ENCODE measurements around the gene TNIK. TPM values are rescaled to one million over a fixed set of nuclear protein-coding genes. Genes with fewer than 3 reads are reported as not detected.
A peak's percentile ranks its signal among the peaks of the same experiment; 100 is the strongest.

Gene TNIK
- total and polyA plus RNA-seq, 2 of the 13 experiments (the other 11 are each of a cell fraction or from before 2014, with no cell fraction given): 0.15 to 0.22 TPM

DNA sequence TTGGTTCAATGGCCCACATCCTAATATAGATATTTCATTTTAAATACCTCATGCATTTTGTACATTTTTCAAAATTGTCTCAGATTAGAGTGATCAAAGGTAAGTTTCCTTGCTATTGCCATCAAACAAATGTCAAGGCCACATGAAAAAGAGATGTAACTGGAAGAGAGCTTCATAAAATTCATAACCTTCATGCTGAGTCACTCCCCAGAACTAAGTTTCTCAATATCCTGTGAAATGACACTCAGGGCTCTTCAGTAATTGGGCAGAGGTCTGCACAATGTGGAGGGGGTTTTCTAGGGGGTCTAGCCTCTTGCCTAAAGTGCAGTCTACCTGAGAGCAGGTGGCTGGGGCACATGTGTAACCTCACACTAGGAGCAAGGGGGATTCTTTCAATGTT is 281.5 kb downstream of the TNIK start:
- H3K27ac ChIP-seq (ENCODE audit: extremely low read length, insufficient read depth, low read length): no peak overlapping the region
- ChIA-PET POLR2A (interaction anchor here (0.7 kb wide), 1 partner anchor 175 kb away, joined by 3 read pairs; no protein-coding TSS in a partner anchor), CTCF (ENCODE audit: low intra/inter-chr PET ratio, low total read pairs) (no interaction called here)
- DNase-seq (ENCODE audit: low spot score): no peak
- FAIRE-seq: no peak
- H3K4me1 ChIP-seq (ENCODE audit: insufficient read depth, low read length): peaks cover 20% of the 10 kb centered on the region
- no peaks in the 10 kb centered on the region for H3K36me3 ChIP-seq (replicated peaks in 1 of 2; ENCODE audit: control insufficient read depth in 1 of 2, insufficient read depth in 2 of 2, low read length in 2 of 2)
- H3K4me2 ChIP-seq (ENCODE audit: low read depth, low read length): no peak overlapping the region
- no peaks in the 10 kb centered on the region for H3K79me2 ChIP-seq (ENCODE audit: insufficient read depth, low read length)
- no peak overlapping the region for H3K9ac ChIP-seq (ENCODE audit: insufficient read depth, low read depth, low read length)
- H4K20me1 ChIP-seq (ENCODE audit: insufficient read depth, low read length): no peaks in the 10 kb centered on the region
- in situ Hi-C loops (cut with HindIII; ENCODE audit: extremely low pct_ligation_motif_present, low pct_unique_long_range_greater_than_20kb) (no loop called here), intact Hi-C loops (cut with micrococcal nuclease; ENCODE audit: unreplicated experiment) (no loop called here)
- H3K27me3 ChIP-seq (ENCODE audit: control insufficient read depth in 1 of 2, insufficient read depth in 2 of 2, low read length in 2 of 2): no peaks in the 10 kb centered on the region
- H2AFZ ChIP-seq (ENCODE audit: low read length): no peak overlapping the region
- TF ChIP-seq NFE2L2 (IDR thresholded peaks at IDR 0.05; ENCODE audit: low read length): peak; percentile 59
- no peak for TF ChIP-seq AGO1 (IDR thresholded peaks at IDR 0.05; ENCODE audit: low read depth, low read length, poor library complexity, severe bottlenecking)
- no TSS peak for BruUV-seq (replicated peaks)
- no peak for ATAC-seq
- H3K4me3 ChIP-seq (replicated peaks in 1 of 3; ENCODE audit: insufficient read depth in 1 of 3, low read depth in 2 of 3, low read length in 3 of 3): no peak overlapping the region
- H3K9me3 ChIP-seq (ENCODE audit: low read length): no peaks in the 10 kb centered on the region

DNA sequence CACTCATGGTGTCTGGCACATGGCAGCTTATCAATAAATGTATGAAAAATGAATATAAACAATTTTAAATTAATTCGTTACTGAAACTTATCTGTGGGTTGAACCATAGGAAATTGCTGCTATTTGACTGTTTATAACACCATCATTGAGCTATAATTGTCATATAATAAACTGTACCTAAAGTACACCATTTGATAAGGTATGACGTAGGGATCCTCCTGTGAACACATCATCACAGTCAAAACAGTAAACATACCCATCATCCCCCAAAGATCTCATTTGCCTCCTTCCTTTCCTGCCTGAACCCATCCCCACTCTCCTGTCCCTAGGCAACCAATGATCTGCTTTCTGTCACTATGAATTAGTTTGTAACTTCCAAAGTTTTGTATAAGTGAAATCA is 282.7 kb downstream of the TNIK start:
- ATAC-seq (no peak), DNase-seq (ENCODE audit: low spot score) (no peak), FAIRE-seq (no peak)
- CTCF ChIA-PET (ENCODE audit: low intra/inter-chr PET ratio, low total read pairs): no interaction called here
- in situ Hi-C loops (cut with HindIII; ENCODE audit: extremely low pct_ligation_motif_present, low pct_unique_long_range_greater_than_20kb) (no loop called here), intact Hi-C loops (cut with micrococcal nuclease; ENCODE audit: unreplicated experiment) (no loop called here)
- no peaks in the 10 kb centered on the region for H3K27me3 ChIP-seq (ENCODE audit: control insufficient read depth in 1 of 2, insufficient read depth in 2 of 2, low read length in 2 of 2)
- no TSS peak for BruUV-seq (replicated peaks)
- no peak for TF ChIP-seq KDM5B (CRISPR knock-in tag; IDR thresholded peaks at IDR 0.05; ENCODE audit: borderline replicate concordance)
- no peak for TF ChIP-seq ZNF446 (CRISPR knock-in tag; IDR thresholded peaks at IDR 0.05)
- TF ChIP-seq THAP11 (CRISPR knock-in tag; IDR thresholded peaks at IDR 0.05): no peak
- no peak for TF ChIP-seq CERS6 (CRISPR knock-in tag; IDR thresholded peaks at IDR 0.05)
- TF ChIP-seq ZNF737 (CRISPR knock-in tag; IDR thresholded peaks at IDR 0.05; ENCODE audit: borderline replicate concordance): no peak
- TF ChIP-seq MIER2 (CRISPR knock-in tag; IDR thresholded peaks at IDR 0.05): no peak
- no peak for TF ChIP-seq ZFP36L2 (CRISPR knock-in tag; IDR thresholded peaks at IDR 0.05)
- TF ChIP-seq, protein P1, sequence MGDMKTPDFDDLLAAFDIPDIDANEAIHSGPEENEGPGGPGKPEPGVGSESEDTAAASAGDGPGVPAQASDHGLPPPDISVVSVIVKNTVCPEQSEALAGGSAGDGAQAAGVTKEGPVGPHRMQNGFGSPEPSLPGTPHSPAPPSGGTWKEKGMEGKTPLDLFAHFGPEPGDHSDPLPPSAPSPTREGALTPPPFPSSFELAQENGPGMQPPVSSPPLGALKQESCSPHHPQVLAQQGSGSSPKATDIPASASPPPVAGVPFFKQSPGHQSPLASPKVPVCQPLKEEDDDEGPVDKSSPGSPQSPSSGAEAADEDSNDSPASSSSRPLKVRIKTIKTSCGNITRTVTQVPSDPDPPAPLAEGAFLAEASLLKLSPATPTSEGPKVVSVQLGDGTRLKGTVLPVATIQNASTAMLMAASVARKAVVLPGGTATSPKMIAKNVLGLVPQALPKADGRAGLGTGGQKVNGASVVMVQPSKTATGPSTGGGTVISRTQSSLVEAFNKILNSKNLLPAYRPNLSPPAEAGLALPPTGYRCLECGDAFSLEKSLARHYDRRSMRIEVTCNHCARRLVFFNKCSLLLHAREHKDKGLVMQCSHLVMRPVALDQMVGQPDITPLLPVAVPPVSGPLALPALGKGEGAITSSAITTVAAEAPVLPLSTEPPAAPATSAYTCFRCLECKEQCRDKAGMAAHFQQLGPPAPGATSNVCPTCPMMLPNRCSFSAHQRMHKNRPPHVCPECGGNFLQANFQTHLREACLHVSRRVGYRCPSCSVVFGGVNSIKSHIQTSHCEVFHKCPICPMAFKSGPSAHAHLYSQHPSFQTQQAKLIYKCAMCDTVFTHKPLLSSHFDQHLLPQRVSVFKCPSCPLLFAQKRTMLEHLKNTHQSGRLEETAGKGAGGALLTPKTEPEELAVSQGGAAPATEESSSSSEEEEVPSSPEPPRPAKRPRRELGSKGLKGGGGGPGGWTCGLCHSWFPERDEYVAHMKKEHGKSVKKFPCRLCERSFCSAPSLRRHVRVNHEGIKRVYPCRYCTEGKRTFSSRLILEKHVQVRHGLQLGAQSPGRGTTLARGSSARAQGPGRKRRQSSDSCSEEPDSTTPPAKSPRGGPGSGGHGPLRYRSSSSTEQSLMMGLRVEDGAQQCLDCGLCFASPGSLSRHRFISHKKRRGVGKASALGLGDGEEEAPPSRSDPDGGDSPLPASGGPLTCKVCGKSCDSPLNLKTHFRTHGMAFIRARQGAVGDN (CRISPR knock-in tag; IDR thresholded peaks at IDR 0.05): no peak
- no peak for TF ChIP-seq KDM5A (IDR thresholded peaks at IDR 0.05; ENCODE audit: borderline replicate concordance, low read length)
- no peak for TF ChIP-seq DR1 (CRISPR knock-in tag; IDR thresholded peaks at IDR 0.05)
- no peak overlapping the region for H2AFZ ChIP-seq (ENCODE audit: low read length)
- no peaks in the 10 kb centered on the region for H4K20me1 ChIP-seq (ENCODE audit: insufficient read depth, low read length)
- POLR2A ChIA-PET: no interaction called here
- peaks cover 11% of the 10 kb centered on the region for H3K4me1 ChIP-seq (ENCODE audit: insufficient read depth, low read length)
- no peaks in the 10 kb centered on the region for H3K9me3 ChIP-seq (ENCODE audit: low read length)
- no peak overlapping the region for H3K4me3 ChIP-seq (replicated peaks in 1 of 3; ENCODE audit: insufficient read depth in 1 of 3, low read depth in 2 of 3, low read length in 3 of 3)
- H3K79me2 ChIP-seq (ENCODE audit: insufficient read depth, low read length): no peaks in the 10 kb centered on the region
- WGBS (ENCODE audit: low lambda C conversion rate): 69% methylated on average over 2 of the region's 2 CpGs
- no peak overlapping the region for H3K27ac ChIP-seq (ENCODE audit: extremely low read length, insufficient read depth, low read length)
- no peaks in the 10 kb centered on the region for H3K36me3 ChIP-seq (replicated peaks in 1 of 2; ENCODE audit: control insufficient read depth in 1 of 2, insufficient read depth in 2 of 2, low read length in 2 of 2)
- no peak overlapping the region for H3K9ac ChIP-seq (ENCODE audit: insufficient read depth, low read depth, low read length)
- no peak overlapping the region for H3K4me2 ChIP-seq (ENCODE audit: low read depth, low read length)

All from HepG2 (cell line).